ENCODE data around the gene LINGO1. TPM values are rescaled to one million over a fixed set of nuclear protein-coding genes. Genes with fewer than 3 reads are reported as not detected.

Gene LINGO1
- total RNA-seq, 1 donor from 2014 or later = 18.8 TPM

- Mint-ChIP-seq H3K36me3 (ENCODE audit: low read depth, unreplicated experiment) (no peaks in the 10 kb centered on the region), H3K27ac (ENCODE audit: unreplicated experiment) (no peak overlapping the region), H3K4me1 (ENCODE audit: unreplicated experiment) (no peaks in the 10 kb centered on the region), H3K27me3 (ENCODE audit: unreplicated experiment) (peaks cover 5% of the 10 kb centered on the region), H3K4me3 (ENCODE audit: unreplicated experiment) (no peak overlapping the region), H3K9me3 (ENCODE audit: unreplicated experiment) (no peaks in the 10 kb centered on the region)
- peak; percentile 34 for DNase-seq (ENCODE audit: low spot score)
- peak; percentile 47 for TF ChIP-seq CTCF (IDR thresholded peaks at IDR 0.05; ENCODE audit: unreplicated experiment)
Measured at GRCh38 chr15:77654975-77655374, 22.3 kb upstream of the LINGO1 start.

GRCh38 chr15:77653832-77654480, 21.2 kb upstream of the LINGO1 start:
- H3K9me3 Mint-ChIP-seq (ENCODE audit: unreplicated experiment) = no peaks in the 10 kb centered on the region
- no peaks in the 10 kb centered on the region for H3K36me3 Mint-ChIP-seq (ENCODE audit: low read depth, unreplicated experiment)
- DNase-seq (ENCODE audit: low spot score) = no peak
- H3K4me1 Mint-ChIP-seq (ENCODE audit: unreplicated experiment) = no peaks in the 10 kb centered on the region
- peaks cover 3% of the 10 kb centered on the region for H3K27me3 Mint-ChIP-seq (ENCODE audit: unreplicated experiment)
- no peak overlapping the region for H3K4me3 Mint-ChIP-seq (ENCODE audit: unreplicated experiment)
- TF ChIP-seq CTCF (IDR thresholded peaks at IDR 0.05; ENCODE audit: unreplicated experiment) = no peak
- no peak overlapping the region for H3K27ac Mint-ChIP-seq (ENCODE audit: unreplicated experiment)

GRCh38 chr15:77650265-77650664, 17.6 kb upstream of the LINGO1 start:
- no peaks in the 10 kb centered on the region for H3K9me3 Mint-ChIP-seq (ENCODE audit: unreplicated experiment)
- peak; percentile 77 for DNase-seq (ENCODE audit: low spot score)
- H3K27ac Mint-ChIP-seq (ENCODE audit: unreplicated experiment) = no peak overlapping the region

GRCh38 chr15:77649610-77650009, 16.9 kb upstream of the LINGO1 start:
- no peaks in the 10 kb centered on the region for H3K9me3 Mint-ChIP-seq (ENCODE audit: unreplicated experiment)
- no peak for TF ChIP-seq CTCF (IDR thresholded peaks at IDR 0.05; ENCODE audit: unreplicated experiment)
- no peak overlapping the region for H3K27ac Mint-ChIP-seq (ENCODE audit: unreplicated experiment)
- no peaks in the 10 kb centered on the region for H3K4me1 Mint-ChIP-seq (ENCODE audit: unreplicated experiment)
- no peak for DNase-seq (ENCODE audit: low spot score)
- H3K36me3 Mint-ChIP-seq (ENCODE audit: low read depth, unreplicated experiment) = no peaks in the 10 kb centered on the region
- no peak overlapping the region for H3K4me3 Mint-ChIP-seq (ENCODE audit: unreplicated experiment)
- peaks cover 3% of the 10 kb centered on the region for H3K27me3 Mint-ChIP-seq (ENCODE audit: unreplicated experiment)

More at GRCh38 chr15:77650265-77650664, 17.6 kb upstream of the LINGO1 start:
- Mint-ChIP-seq H3K36me3 (ENCODE audit: low read depth, unreplicated experiment) (no peaks in the 10 kb centered on the region), H3K4me3 (ENCODE audit: unreplicated experiment) (no peak overlapping the region), H3K27me3 (ENCODE audit: unreplicated experiment) (peaks cover 3% of the 10 kb centered on the region), H3K4me1 (ENCODE audit: unreplicated experiment) (no peaks in the 10 kb centered on the region)
- peak; percentile 70 for TF ChIP-seq CTCF (IDR thresholded peaks at IDR 0.05; ENCODE audit: unreplicated experiment)

GRCh38 chr15:77649017-77649416, 16.3 kb upstream of the LINGO1 start:
- DNase-seq (ENCODE audit: low spot score) = no peak

More at GRCh38 chr15:77649017-77649416, 16.3 kb upstream of the LINGO1 start:
- H3K27ac Mint-ChIP-seq (ENCODE audit: unreplicated experiment) = peak overlapping the region; percentile 61
- H3K36me3 Mint-ChIP-seq (ENCODE audit: low read depth, unreplicated experiment) = no peaks in the 10 kb centered on the region
- H3K27me3 Mint-ChIP-seq (ENCODE audit: unreplicated experiment) = peaks cover 3% of the 10 kb centered on the region
- TF ChIP-seq CTCF (IDR thresholded peaks at IDR 0.05; ENCODE audit: unreplicated experiment) = no peak
- no peaks in the 10 kb centered on the region for H3K9me3 Mint-ChIP-seq (ENCODE audit: unreplicated experiment)
- no peak overlapping the region for H3K4me3 Mint-ChIP-seq (ENCODE audit: unreplicated experiment)
- H3K4me1 Mint-ChIP-seq (ENCODE audit: unreplicated experiment) = no peaks in the 10 kb centered on the region

All from endothelial cell (in vitro differentiated cells).